Measurements from ENCODE around the gene MYO7A. TPM values are rescaled to one million over a fixed set of nuclear protein-coding genes. Genes with fewer than 3 reads are reported as not detected.

MYO7A gene
- total and polyA plus RNA-seq, 2 experiments from 2014 or later: 1.8 to 5.4 TPM

DNA sequence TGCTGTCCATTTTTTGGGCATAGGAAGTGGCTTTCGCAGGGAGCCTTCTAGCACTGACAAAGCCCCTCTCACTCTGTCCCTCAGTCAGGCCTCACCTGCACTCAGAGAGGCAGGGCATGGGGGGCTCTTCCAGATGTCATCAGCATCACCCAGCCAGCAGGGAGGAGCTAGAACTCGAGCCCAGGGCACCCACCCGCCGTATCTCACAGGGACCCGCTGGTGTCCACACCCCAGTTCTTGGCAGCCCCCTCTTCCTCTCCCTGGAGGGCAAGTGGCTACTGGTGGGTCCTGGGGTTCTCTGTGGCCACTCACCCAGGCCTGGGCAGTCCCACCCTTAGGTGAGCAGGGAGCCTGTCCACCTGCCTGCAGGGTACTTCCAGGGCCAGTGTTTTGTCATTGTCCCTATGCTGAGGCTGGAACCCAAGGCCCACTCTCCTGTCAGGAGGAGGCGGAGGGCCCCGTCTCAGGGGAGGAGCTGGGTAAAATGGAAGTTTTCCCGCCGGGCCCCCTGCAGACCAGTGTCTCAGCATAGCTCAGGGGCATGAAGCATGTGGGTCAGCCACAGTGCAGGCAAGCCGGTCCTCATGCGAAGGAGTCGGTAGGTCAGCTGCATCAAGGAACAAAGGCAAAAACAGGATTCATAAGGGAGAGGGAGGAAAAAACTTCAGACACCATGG, 21.8 kb downstream of the MYO7A start (continued):
- TF ChIP-seq, protein P1, sequence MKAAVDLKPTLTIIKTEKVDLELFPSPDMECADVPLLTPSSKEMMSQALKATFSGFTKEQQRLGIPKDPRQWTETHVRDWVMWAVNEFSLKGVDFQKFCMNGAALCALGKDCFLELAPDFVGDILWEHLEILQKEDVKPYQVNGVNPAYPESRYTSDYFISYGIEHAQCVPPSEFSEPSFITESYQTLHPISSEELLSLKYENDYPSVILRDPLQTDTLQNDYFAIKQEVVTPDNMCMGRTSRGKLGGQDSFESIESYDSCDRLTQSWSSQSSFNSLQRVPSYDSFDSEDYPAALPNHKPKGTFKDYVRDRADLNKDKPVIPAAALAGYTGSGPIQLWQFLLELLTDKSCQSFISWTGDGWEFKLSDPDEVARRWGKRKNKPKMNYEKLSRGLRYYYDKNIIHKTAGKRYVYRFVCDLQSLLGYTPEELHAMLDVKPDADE (IDR thresholded peaks at IDR 0.05): no peak
- TF ChIP-seq, protein P2, sequence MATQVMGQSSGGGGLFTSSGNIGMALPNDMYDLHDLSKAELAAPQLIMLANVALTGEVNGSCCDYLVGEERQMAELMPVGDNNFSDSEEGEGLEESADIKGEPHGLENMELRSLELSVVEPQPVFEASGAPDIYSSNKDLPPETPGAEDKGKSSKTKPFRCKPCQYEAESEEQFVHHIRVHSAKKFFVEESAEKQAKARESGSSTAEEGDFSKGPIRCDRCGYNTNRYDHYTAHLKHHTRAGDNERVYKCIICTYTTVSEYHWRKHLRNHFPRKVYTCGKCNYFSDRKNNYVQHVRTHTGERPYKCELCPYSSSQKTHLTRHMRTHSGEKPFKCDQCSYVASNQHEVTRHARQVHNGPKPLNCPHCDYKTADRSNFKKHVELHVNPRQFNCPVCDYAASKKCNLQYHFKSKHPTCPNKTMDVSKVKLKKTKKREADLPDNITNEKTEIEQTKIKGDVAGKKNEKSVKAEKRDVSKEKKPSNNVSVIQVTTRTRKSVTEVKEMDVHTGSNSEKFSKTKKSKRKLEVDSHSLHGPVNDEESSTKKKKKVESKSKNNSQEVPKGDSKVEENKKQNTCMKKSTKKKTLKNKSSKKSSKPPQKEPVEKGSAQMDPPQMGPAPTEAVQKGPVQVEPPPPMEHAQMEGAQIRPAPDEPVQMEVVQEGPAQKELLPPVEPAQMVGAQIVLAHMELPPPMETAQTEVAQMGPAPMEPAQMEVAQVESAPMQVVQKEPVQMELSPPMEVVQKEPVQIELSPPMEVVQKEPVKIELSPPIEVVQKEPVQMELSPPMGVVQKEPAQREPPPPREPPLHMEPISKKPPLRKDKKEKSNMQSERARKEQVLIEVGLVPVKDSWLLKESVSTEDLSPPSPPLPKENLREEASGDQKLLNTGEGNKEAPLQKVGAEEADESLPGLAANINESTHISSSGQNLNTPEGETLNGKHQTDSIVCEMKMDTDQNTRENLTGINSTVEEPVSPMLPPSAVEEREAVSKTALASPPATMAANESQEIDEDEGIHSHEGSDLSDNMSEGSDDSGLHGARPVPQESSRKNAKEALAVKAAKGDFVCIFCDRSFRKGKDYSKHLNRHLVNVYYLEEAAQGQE (IDR thresholded peaks at IDR 0.05; ENCODE audit: unreplicated experiment): no peak
- TF ChIP-seq ZNF331 (CRISPR knock-in tag; IDR thresholded peaks at IDR 0.05; ENCODE audit: low read depth) (no peak), NANOG (IDR thresholded peaks at IDR 0.05; ENCODE audit: borderline replicate concordance) (no peak), CTCF (conservative IDR thresholded peaks at IDR 0.05; ENCODE audit: low read depth in 2 of 2) (no peak), CREB1 (CRISPR knock-in tag; IDR thresholded peaks at IDR 0.05; ENCODE audit: low read depth) (no peak)

GRCh38 chr11:77150836-77151235, 22.8 kb downstream of the MYO7A start:
- H3K27me3 ChIP-seq (ENCODE audit: insufficient read depth): no peaks in the 10 kb centered on the region
- H3K9me2 ChIP-seq (ENCODE audit: insufficient read depth): no peaks in the 10 kb centered on the region
- H3K27ac Mint-ChIP-seq: no peak overlapping the region
- no peak overlapping the region for H2AFZ ChIP-seq
- no peak overlapping the region for H3K4me3 Mint-ChIP-seq
- no peak overlapping the region for H3K27ac ChIP-seq (ENCODE audit: low read depth)
- peaks cover 12% of the 10 kb centered on the region for H3K4me1 ChIP-seq (ENCODE audit: insufficient read depth)
- H3K36me3 ChIP-seq (ENCODE audit: insufficient read depth): no peaks in the 10 kb centered on the region
- ATAC-seq (no peak), DNase-seq (ENCODE audit: low spot score) (no peak)
- H3K9me3 Mint-ChIP-seq: no peaks in the 10 kb centered on the region
- no peak overlapping the region for H3K4me3 ChIP-seq
- no peaks in the 10 kb centered on the region for H3K36me3 Mint-ChIP-seq (ENCODE audit: low read depth)
- H4K20me1 ChIP-seq (replicated peaks; ENCODE audit: insufficient read depth): no peaks in the 10 kb centered on the region
- H3K27me3 Mint-ChIP-seq (ENCODE audit: insufficient read depth, low read depth, poor library complexity): peaks cover 21% of the 10 kb centered on the region
- no peaks in the 10 kb centered on the region for H3F3A ChIP-seq (replicated peaks; ENCODE audit: low read depth)
- no peaks in the 10 kb centered on the region for H3K79me2 ChIP-seq (replicated peaks; ENCODE audit: insufficient read depth)
- peaks cover 29% of the 10 kb centered on the region for H3K4me1 Mint-ChIP-seq
- H3K4me2 ChIP-seq: no peak overlapping the region
- TF ChIP-seq, protein P1 (IDR thresholded peaks at IDR 0.05): no peak
- TF ChIP-seq NANOG (IDR thresholded peaks at IDR 0.05; ENCODE audit: borderline replicate concordance) (no peak), JUNB (IDR thresholded peaks at IDR 0.05; ENCODE audit: unreplicated experiment) (no peak), STAT1 (IDR thresholded peaks at IDR 0.05; ENCODE audit: unreplicated experiment) (no peak), ZNF331 (CRISPR knock-in tag; IDR thresholded peaks at IDR 0.05; ENCODE audit: low read depth) (no peak), CTCF (conservative IDR thresholded peaks at IDR 0.05; ENCODE audit: low read depth in 2 of 2) (no peak)
- TF ChIP-seq, protein P2 (IDR thresholded peaks at IDR 0.05; ENCODE audit: unreplicated experiment): no peak
